ENCODE measurements around the gene OTOS. TPM values are rescaled to one million over a fixed set of nuclear protein-coding genes. Genes with fewer than 3 reads are reported as not detected.

Gene OTOS
- total and polyA plus RNA-seq, 2 of the 4 experiments (the other 2 are of a cell fraction): 0.34 TPM; not detected in 1

DNA sequence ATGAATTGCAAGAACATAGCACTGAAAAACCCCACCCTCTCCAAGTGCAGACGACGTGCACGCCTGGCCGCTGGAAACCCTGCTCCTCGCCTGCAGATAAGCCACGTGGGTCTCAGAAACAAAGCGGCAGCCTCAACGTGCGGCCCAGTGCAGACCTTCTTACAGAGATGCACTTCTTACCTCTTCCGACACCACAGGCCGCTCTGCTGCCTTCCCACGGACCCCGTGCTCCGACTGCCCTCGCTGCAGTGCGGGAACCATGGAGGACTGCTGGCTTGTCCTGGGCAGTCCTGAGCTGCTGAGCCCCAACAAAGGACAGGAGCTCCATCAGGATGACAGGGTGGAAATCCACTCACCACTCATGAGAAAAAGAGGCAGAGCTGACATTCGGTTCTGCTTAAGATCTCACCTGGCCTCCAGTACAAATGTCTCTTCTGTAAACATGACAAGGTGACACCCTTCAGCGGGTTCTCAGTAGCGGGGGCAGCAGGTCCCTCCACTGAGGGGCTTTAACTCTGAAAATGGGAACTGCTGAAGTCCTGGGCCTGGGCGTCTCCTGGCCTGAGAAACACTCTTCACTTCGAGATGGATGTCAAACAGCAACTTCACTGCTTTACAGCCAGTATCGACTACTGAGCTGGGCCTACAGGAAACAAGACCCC is 10.6 kb downstream of the OTOS start:
- no peak overlapping the region for H3K4ac ChIP-seq (ENCODE audit: low read depth, low read length)
- H3K27me3 ChIP-seq (ENCODE audit: control insufficient read depth, insufficient read depth, low read length): no peaks in the 10 kb centered on the region
- no peak overlapping the region for H4K91ac ChIP-seq (ENCODE audit: insufficient read depth, low read depth, low read length)
- H3K4me1 ChIP-seq (ENCODE audit: control insufficient read depth, insufficient read depth, low read length): peaks cover 4% of the 10 kb centered on the region
- no peak overlapping the region for H3K9ac ChIP-seq (ENCODE audit: low read depth, low read length)
- dilution Hi-C loops (cut with HindIII; ENCODE audit: low sequenced_read_pairs, unreplicated experiment) (no loop called here), intact Hi-C loops (cut with micrococcal nuclease) (no loop called here), in situ Hi-C loops (cut with MboI; ENCODE audit: low sequenced_read_pairs) (loop anchor here (25.0 kb wide), 1 partner anchor 1093 kb away; no protein-coding TSS in a partner anchor)
- H3K23ac ChIP-seq (ENCODE audit: low read depth, low read length): no peak overlapping the region
- H4K5ac ChIP-seq (ENCODE audit: low read depth, low read length): no peak overlapping the region
- 98% methylated on average over 7 of the region's 22 CpGs; no CpG with 5 or more reads in 1 of the 2 experiments for WGBS, 2 experiments (ENCODE audit: extremely low coverage in 2 of 2, insufficient read length in 1 of 2)
- ChIA-PET POLR2A (ENCODE audit: unreplicated experiment) (no interaction called here), CTCF (no interaction called here)
- H3K4me2 ChIP-seq (ENCODE audit: low read depth, low read length): no peak overlapping the region
- H2BK15ac ChIP-seq (ENCODE audit: low read depth, low read length): no peak overlapping the region
- H3K18ac ChIP-seq (ENCODE audit: low read depth, low read length): no peak overlapping the region
- H2BK20ac ChIP-seq (ENCODE audit: low read depth, low read length): no peak overlapping the region
- no peak overlapping the region for H3K27ac ChIP-seq (ENCODE audit: insufficient read depth, low read length)
- H3K14ac ChIP-seq (replicated peaks; ENCODE audit: low read depth, low read length): no peak overlapping the region
- H4K20me1 ChIP-seq (ENCODE audit: insufficient read depth, low read length): 0 out of 2 replicates have a peak, but pooled peaks cover 7% of the 10 kb centered on the region
- no peak overlapping the region for H2BK120ac ChIP-seq (ENCODE audit: low read depth, low read length)
- H3K9me1 ChIP-seq (ENCODE audit: insufficient read depth, low read length): no peaks in the 10 kb centered on the region
- TF ChIP-seq CEBPB (IDR thresholded peaks at IDR 0.05; ENCODE audit: low read depth, low read length) (no peak), SMC3 (IDR thresholded peaks at IDR 0.05; ENCODE audit: low read depth, low read length) (no peak), RAD21 (IDR thresholded peaks at IDR 0.05; ENCODE audit: low read length) (no peak), MAFK (IDR thresholded peaks at IDR 0.05; ENCODE audit: low read depth, low read length) (no peak), RFX5 (IDR thresholded peaks at IDR 0.05; ENCODE audit: low read depth, low read length) (no peak), NFE2L2 (IDR thresholded peaks at IDR 0.05; ENCODE audit: low read depth, low read length) (no peak), BHLHE40 (IDR thresholded peaks at IDR 0.05; ENCODE audit: low read depth, low read length) (no peak), RCOR1 (IDR thresholded peaks at IDR 0.05; ENCODE audit: insufficient replicate concordance, low read length) (no peak), MXI1 (IDR thresholded peaks at IDR 0.05; ENCODE audit: borderline replicate concordance, low read depth, low read length) (no peak), POLR2A (IDR thresholded peaks at IDR 0.05; ENCODE audit: low read depth, low read length) (no peak), MAZ (IDR thresholded peaks at IDR 0.05; ENCODE audit: borderline replicate concordance, low read depth, low read length) (no peak)
- TF ChIP-seq, protein P1, sequence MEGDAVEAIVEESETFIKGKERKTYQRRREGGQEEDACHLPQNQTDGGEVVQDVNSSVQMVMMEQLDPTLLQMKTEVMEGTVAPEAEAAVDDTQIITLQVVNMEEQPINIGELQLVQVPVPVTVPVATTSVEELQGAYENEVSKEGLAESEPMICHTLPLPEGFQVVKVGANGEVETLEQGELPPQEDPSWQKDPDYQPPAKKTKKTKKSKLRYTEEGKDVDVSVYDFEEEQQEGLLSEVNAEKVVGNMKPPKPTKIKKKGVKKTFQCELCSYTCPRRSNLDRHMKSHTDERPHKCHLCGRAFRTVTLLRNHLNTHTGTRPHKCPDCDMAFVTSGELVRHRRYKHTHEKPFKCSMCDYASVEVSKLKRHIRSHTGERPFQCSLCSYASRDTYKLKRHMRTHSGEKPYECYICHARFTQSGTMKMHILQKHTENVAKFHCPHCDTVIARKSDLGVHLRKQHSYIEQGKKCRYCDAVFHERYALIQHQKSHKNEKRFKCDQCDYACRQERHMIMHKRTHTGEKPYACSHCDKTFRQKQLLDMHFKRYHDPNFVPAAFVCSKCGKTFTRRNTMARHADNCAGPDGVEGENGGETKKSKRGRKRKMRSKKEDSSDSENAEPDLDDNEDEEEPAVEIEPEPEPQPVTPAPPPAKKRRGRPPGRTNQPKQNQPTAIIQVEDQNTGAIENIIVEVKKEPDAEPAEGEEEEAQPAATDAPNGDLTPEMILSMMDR (conservative IDR thresholded peaks at IDR 0.05; ENCODE audit: low read depth, low read length): no peak
- TF ChIP-seq, protein P2, sequence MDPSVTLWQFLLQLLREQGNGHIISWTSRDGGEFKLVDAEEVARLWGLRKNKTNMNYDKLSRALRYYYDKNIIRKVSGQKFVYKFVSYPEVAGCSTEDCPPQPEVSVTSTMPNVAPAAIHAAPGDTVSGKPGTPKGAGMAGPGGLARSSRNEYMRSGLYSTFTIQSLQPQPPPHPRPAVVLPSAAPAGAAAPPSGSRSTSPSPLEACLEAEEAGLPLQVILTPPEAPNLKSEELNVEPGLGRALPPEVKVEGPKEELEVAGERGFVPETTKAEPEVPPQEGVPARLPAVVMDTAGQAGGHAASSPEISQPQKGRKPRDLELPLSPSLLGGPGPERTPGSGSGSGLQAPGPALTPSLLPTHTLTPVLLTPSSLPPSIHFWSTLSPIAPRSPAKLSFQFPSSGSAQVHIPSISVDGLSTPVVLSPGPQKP (IDR thresholded peaks at IDR 0.05; ENCODE audit: borderline replicate concordance, low read depth, low read length): no peak
- TF ChIP-seq, protein P3, sequence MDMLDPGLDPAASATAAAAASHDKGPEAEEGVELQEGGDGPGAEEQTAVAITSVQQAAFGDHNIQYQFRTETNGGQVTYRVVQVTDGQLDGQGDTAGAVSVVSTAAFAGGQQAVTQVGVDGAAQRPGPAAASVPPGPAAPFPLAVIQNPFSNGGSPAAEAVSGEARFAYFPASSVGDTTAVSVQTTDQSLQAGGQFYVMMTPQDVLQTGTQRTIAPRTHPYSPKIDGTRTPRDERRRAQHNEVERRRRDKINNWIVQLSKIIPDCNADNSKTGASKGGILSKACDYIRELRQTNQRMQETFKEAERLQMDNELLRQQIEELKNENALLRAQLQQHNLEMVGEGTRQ (IDR thresholded peaks at IDR 0.05; ENCODE audit: low read depth, low read length): no peak
- H3K36me3 ChIP-seq (ENCODE audit: control insufficient read depth, insufficient read depth, low read length): peaks cover 52% of the 10 kb centered on the region
- no peak overlapping the region for H3K4me3 ChIP-seq (ENCODE audit: insufficient read depth, low read depth, low read length)
- peaks cover 0 to 18% of the 10 kb centered on the region in 2 experiments for H3K79me1 ChIP-seq (ENCODE audit: low read depth in 1 of 2, low read length in 2 of 2)
- BruUV-seq (replicated peaks): no TSS peak
- no peak for DNase-seq
- ATAC-seq (ENCODE audit: low read depth): no peak
- H3K56ac ChIP-seq (ENCODE audit: extremely low read depth, insufficient read depth, low read length): no peak overlapping the region
- no peaks in the 10 kb centered on the region for H3K9me3 ChIP-seq (ENCODE audit: control insufficient read depth, insufficient read depth, low read length)
- no peak overlapping the region for H2AK9ac ChIP-seq (replicated peaks; ENCODE audit: low read depth, low read length, poor library complexity)
- H2AFZ ChIP-seq (replicated peaks; ENCODE audit: low read length, poor library complexity): no peak overlapping the region
- no peak overlapping the region for H2BK5ac ChIP-seq (ENCODE audit: low read depth, low read length, poor library complexity, severe bottlenecking)
- H4K8ac ChIP-seq (ENCODE audit: low read depth in 2 of 2, low read length in 2 of 2): no peak overlapping the region
- H2AK5ac ChIP-seq (ENCODE audit: low read depth, low read length): no peak overlapping the region

Measured in IMR-90 (cell line).